ENCODE results near the gene ZMYND15. TPM values are rescaled to one million over a fixed set of nuclear protein-coding genes. Genes with fewer than 3 reads are reported as not detected.

ZMYND15 gene
- total and polyA plus RNA-seq, 2 of the 4 experiments (the other 2 are of a cell fraction), result 0.07 TPM; not detected in 1

DNA sequence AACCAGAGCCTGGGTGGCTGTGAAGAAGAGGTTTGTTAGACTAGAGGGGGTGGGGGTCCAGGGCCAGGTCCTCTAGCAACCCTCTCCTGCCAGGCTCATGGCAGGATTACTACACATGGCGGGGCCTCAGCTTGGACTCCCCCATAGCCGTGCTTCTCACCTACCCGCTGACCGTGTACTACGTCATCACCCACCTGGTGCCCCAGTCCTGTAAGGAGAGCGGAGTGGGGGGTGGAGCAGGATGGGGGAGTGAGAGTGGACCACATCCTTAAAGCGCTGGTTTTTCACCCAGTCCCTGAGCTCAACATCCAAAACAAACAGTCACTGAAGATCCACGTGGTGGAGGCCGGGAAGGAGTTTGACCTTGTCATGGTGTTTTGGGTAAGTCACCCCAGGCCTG lies 4.3 kb downstream of the ZMYND15 start:
- H4K5ac ChIP-seq (ENCODE audit: low read depth, low read length), result no peak overlapping the region
- ATAC-seq (ENCODE audit: low read depth), result no peak
- no peak overlapping the region for H3K27ac ChIP-seq (ENCODE audit: insufficient read depth, low read length)
- H2AFZ ChIP-seq (replicated peaks; ENCODE audit: low read length, poor library complexity), result no peak overlapping the region
- H3K4me2 ChIP-seq (ENCODE audit: low read depth, low read length), result no peak overlapping the region
- DNase-seq, result no peak
- ChIA-PET POLR2A (ENCODE audit: unreplicated experiment) (no interaction called here), CTCF (no interaction called here)
- H2AK5ac ChIP-seq (ENCODE audit: low read depth, low read length), result no peak overlapping the region
- no TSS peak for BruUV-seq (replicated peaks)
- H2BK5ac ChIP-seq (ENCODE audit: low read depth, low read length, poor library complexity, severe bottlenecking), result no peak overlapping the region
- H3K9me1 ChIP-seq (ENCODE audit: insufficient read depth, low read length), result no peaks in the 10 kb centered on the region
- no peak overlapping the region for H2BK20ac ChIP-seq (ENCODE audit: low read depth, low read length)
- no peak overlapping the region for H3K9ac ChIP-seq (ENCODE audit: low read depth, low read length)
- no peaks in the 10 kb centered on the region for H3K36me3 ChIP-seq (ENCODE audit: control insufficient read depth, insufficient read depth, low read length)
- H3K27me3 ChIP-seq (ENCODE audit: control insufficient read depth, insufficient read depth, low read length), result peaks cover 77% of the 10 kb centered on the region
- no peak overlapping the region for H3K23ac ChIP-seq (ENCODE audit: low read depth, low read length)
- intact Hi-C loops (cut with micrococcal nuclease) (no loop called here), dilution Hi-C loops (cut with HindIII; ENCODE audit: low sequenced_read_pairs, unreplicated experiment) (no loop called here), in situ Hi-C loops (cut with MboI; ENCODE audit: low sequenced_read_pairs) (no loop called here)
- H4K8ac ChIP-seq (ENCODE audit: low read depth in 2 of 2, low read length in 2 of 2), result no peak overlapping the region
- H2AK9ac ChIP-seq (replicated peaks; ENCODE audit: low read depth, low read length, poor library complexity), result peak overlapping the region; percentile 16
- no peak overlapping the region for H3K14ac ChIP-seq (replicated peaks; ENCODE audit: low read depth, low read length)
- TF ChIP-seq POLR2A (IDR thresholded peaks at IDR 0.05; ENCODE audit: low read depth, low read length) (no peak), FOS (IDR thresholded peaks at IDR 0.05; ENCODE audit: low read depth, low read length) (no peak), BHLHE40 (IDR thresholded peaks at IDR 0.05; ENCODE audit: low read depth, low read length) (no peak), NFE2L2 (IDR thresholded peaks at IDR 0.05; ENCODE audit: low read depth, low read length) (no peak), CHD1 (IDR thresholded peaks at IDR 0.05; ENCODE audit: low read depth, low read length) (no peak), MXI1 (IDR thresholded peaks at IDR 0.05; ENCODE audit: borderline replicate concordance, low read depth, low read length) (no peak), MAFK (IDR thresholded peaks at IDR 0.05; ENCODE audit: low read depth, low read length) (no peak), RAD21 (IDR thresholded peaks at IDR 0.05; ENCODE audit: low read length) (no peak), RFX5 (IDR thresholded peaks at IDR 0.05; ENCODE audit: low read depth, low read length) (no peak), CEBPB (IDR thresholded peaks at IDR 0.05; ENCODE audit: low read depth, low read length) (no peak)
- TF ChIP-seq, protein P1, sequence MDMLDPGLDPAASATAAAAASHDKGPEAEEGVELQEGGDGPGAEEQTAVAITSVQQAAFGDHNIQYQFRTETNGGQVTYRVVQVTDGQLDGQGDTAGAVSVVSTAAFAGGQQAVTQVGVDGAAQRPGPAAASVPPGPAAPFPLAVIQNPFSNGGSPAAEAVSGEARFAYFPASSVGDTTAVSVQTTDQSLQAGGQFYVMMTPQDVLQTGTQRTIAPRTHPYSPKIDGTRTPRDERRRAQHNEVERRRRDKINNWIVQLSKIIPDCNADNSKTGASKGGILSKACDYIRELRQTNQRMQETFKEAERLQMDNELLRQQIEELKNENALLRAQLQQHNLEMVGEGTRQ (IDR thresholded peaks at IDR 0.05; ENCODE audit: low read depth, low read length), result no peak
- TF ChIP-seq, protein P2, sequence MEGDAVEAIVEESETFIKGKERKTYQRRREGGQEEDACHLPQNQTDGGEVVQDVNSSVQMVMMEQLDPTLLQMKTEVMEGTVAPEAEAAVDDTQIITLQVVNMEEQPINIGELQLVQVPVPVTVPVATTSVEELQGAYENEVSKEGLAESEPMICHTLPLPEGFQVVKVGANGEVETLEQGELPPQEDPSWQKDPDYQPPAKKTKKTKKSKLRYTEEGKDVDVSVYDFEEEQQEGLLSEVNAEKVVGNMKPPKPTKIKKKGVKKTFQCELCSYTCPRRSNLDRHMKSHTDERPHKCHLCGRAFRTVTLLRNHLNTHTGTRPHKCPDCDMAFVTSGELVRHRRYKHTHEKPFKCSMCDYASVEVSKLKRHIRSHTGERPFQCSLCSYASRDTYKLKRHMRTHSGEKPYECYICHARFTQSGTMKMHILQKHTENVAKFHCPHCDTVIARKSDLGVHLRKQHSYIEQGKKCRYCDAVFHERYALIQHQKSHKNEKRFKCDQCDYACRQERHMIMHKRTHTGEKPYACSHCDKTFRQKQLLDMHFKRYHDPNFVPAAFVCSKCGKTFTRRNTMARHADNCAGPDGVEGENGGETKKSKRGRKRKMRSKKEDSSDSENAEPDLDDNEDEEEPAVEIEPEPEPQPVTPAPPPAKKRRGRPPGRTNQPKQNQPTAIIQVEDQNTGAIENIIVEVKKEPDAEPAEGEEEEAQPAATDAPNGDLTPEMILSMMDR (conservative IDR thresholded peaks at IDR 0.05; ENCODE audit: low read depth, low read length), result no peak
- H3K9me3 ChIP-seq (ENCODE audit: control insufficient read depth, insufficient read depth, low read length), result no peaks in the 10 kb centered on the region
- no peak overlapping the region for H2BK120ac ChIP-seq (ENCODE audit: low read depth, low read length)
- no peak overlapping the region for H4K91ac ChIP-seq (ENCODE audit: insufficient read depth, low read depth, low read length)
- no peaks in the 10 kb centered on the region for H3K79me1 ChIP-seq (ENCODE audit: low read depth in 1 of 2, low read length in 2 of 2)
- no peaks in the 10 kb centered on the region for H4K20me1 ChIP-seq (ENCODE audit: insufficient read depth, low read length)
- no peak overlapping the region for H3K4ac ChIP-seq (ENCODE audit: low read depth, low read length)
- peaks cover 3% of the 10 kb centered on the region; the same call in 1 of the 2 replicates for H3K4me1 ChIP-seq (ENCODE audit: control insufficient read depth, insufficient read depth, low read length)
- no peak overlapping the region for H3K18ac ChIP-seq (ENCODE audit: low read depth, low read length)
- no peak overlapping the region for H3K56ac ChIP-seq (ENCODE audit: extremely low read depth, insufficient read depth, low read length)
- no peak overlapping the region for H2BK15ac ChIP-seq (ENCODE audit: low read depth, low read length)
- H3K4me3 ChIP-seq (ENCODE audit: insufficient read depth, low read depth, low read length), result no peak overlapping the region
- WGBS, 2 experiments (ENCODE audit: extremely low coverage in 2 of 2, insufficient read length in 1 of 2), result no CpG with 5 or more reads among the region's 9 CpGs
